GM12878 (cell line): Measurements from ENCODE around the gene UST.
"Not testable (repeated sequence)": the region's sequence is repeated elsewhere in the genome, so short reads cannot be mapped to it uniquely, and the experiment has no call there.

Experiments
- EGR1 ChIP-seq, 2 experiments: IDR thresholded peaks; 1 replicate in 1 of 2; 2 replicates in 1 of 2; pipeline ENCODE4 v1.6.1; 2011 to 2012; ENCODE audit warnings: low read depth in 2 of 2, low read length in 2 of 2, borderline replicate concordance in 1 of 2, mild to moderate bottlenecking in 1 of 2, moderate library complexity in 1 of 2
- MEF2A ChIP-seq: IDR thresholded peaks from 2 replicates; pipeline ENCODE4 v1.6.1; 2011; ENCODE audit warnings: low read depth, mild to moderate bottlenecking, low read length, moderate library complexity; ENCODE audit not compliant: insufficient read depth
- NR2F1 ChIP-seq: fragments of 450-650 bp; conservative IDR thresholded peaks from 2 replicates; pipeline ENCODE4 v1.6.1; 2017; ENCODE audit warnings: mild to moderate bottlenecking
- RAD21 ChIP-seq: IDR thresholded peaks from 2 replicates; pipeline ENCODE4 v1.6.1; 2011; ENCODE audit warnings: mild to moderate bottlenecking, low read depth, low read length, moderate library complexity; ENCODE audit not compliant: insufficient read depth
- RFX5 ChIP-seq: IDR thresholded peaks from 2 replicates; pipeline ENCODE4 v1.6.1; 2011; ENCODE audit warnings: low read depth, low read length, improper control_type of control experiment
- SIN3A ChIP-seq: IDR thresholded peaks from 2 replicates; pipeline ENCODE4 v1.6.1; 2012; ENCODE audit warnings: low read depth, low read length, improper control_type of control experiment
- SMC3 ChIP-seq: IDR thresholded peaks from 2 replicates; pipeline ENCODE4 v1.6.1; 2011; ENCODE audit warnings: low read length, improper control_type of control experiment, borderline replicate concordance
- TCF7 ChIP-seq: IDR thresholded peaks from 2 replicates; pipeline ENCODE4 v1.6.1; 2014; ENCODE audit warnings: antibody characterized with exemption, borderline replicate concordance
- ZBED1 ChIP-seq: IDR thresholded peaks from 2 replicates; pipeline ENCODE4 v1.6.1; 2016; ENCODE audit warnings: borderline replicate concordance
- ZNF207 ChIP-seq: fragments of 450-650 bp; IDR thresholded peaks from 2 replicates; pipeline ENCODE4 v1.6.1; 2014; ENCODE audit warnings: antibody characterized with exemption, mild to moderate bottlenecking, borderline replicate concordance
- TF ChIP-seq, protein P1 (sequence below): fragments of 450-650 bp; formaldehyde crosslinking; IDR thresholded peaks from 2 replicates; pipeline ENCODE4 v1.5.0; 2022; ENCODE audit warnings: mild to moderate bottlenecking, missing genetic modification characterization
- TF ChIP-seq, protein P2 (sequence below), 3 experiments: IDR thresholded peaks in 2 of 3; conservative IDR thresholded peaks in 1 of 3; 2 replicates each; pipeline ENCODE4 v1.5.1; 2011; ENCODE audit warnings: low read depth in 3 of 3, low read length in 3 of 3, mild to moderate bottlenecking in 3 of 3, control low read depth in 2 of 3, moderate library complexity in 2 of 3, inconsistent platforms in 1 of 3, mixed read lengths in 1 of 3; ENCODE audit not compliant: control insufficient read depth in 2 of 3, insufficient read depth in 1 of 3; ENCODE audit errors: extremely low read depth in 1 of 3
- TF ChIP-seq, protein P3 (sequence below): IDR thresholded peaks from 2 replicates; pipeline ENCODE4 v1.6.1; 2011; ENCODE audit warnings: low read depth, low read length, improper control_type of control experiment, borderline replicate concordance
- TF ChIP-seq, protein P4 (sequence below): IDR thresholded peaks from 2 replicates; pipeline ENCODE4 v1.6.1; 2012; ENCODE audit warnings: low read depth, low read length, improper control_type of control experiment

DNA sequence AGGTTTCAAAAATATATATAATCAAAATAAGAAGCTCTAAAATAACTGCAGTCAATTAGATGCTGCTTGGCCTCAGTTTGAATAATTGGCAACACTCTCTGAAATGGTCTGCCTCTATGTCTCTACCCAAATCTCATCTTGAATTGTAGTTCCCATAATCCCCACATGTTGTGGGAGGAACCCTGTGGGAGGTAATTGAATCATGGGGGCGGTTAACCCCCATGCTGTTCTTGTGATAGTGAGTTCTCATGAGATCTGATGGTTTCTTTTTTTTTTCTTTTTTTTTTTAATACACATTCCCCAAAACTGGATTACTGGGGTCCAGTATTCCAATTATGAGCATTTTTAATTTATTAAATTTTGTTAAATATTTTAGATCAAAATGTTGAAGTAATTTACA is 8.5 kb downstream of the UST start:
- TF ChIP-seq EGR1 (IDR thresholded peaks at IDR 0.05; ENCODE audit: borderline replicate concordance in 1 of 2, low read depth in 2 of 2, low read length in 2 of 2); NR2F1; SIN3A; RAD21; RFX5; TCF7; SMC3; ZNF207; MEF2A; ZBED1: not testable (repeated sequence)
- TF ChIP-seq, protein P1, sequence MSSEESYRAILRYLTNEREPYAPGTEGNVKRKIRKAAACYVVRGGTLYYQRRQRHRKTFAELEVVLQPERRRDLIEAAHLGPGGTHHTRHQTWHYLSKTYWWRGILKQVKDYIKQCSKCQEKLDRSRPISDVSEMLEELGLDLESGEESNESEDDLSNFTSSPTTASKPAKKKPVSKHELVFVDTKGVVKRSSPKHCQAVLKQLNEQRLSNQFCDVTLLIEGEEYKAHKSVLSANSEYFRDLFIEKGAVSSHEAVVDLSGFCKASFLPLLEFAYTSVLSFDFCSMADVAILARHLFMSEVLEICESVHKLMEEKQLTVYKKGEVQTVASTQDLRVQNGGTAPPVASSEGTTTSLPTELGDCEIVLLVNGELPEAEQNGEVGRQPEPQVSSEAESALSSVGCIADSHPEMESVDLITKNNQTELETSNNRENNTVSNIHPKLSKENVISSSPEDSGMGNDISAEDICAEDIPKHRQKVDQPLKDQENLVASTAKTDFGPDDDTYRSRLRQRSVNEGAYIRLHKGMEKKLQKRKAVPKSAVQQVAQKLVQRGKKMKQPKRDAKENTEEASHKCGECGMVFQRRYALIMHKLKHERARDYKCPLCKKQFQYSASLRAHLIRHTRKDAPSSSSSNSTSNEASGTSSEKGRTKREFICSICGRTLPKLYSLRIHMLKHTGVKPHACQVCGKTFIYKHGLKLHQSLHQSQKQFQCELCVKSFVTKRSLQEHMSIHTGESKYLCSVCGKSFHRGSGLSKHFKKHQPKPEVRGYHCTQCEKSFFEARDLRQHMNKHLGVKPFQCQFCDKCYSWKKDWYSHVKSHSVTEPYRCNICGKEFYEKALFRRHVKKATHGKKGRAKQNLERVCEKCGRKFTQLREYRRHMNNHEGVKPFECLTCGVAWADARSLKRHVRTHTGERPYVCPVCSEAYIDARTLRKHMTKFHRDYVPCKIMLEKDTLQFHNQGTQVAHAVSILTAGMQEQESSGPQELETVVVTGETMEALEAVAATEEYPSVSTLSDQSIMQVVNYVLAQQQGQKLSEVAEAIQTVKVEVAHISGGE (CRISPR knock-in tag): not testable (repeated sequence)
- TF ChIP-seq, protein P2, sequence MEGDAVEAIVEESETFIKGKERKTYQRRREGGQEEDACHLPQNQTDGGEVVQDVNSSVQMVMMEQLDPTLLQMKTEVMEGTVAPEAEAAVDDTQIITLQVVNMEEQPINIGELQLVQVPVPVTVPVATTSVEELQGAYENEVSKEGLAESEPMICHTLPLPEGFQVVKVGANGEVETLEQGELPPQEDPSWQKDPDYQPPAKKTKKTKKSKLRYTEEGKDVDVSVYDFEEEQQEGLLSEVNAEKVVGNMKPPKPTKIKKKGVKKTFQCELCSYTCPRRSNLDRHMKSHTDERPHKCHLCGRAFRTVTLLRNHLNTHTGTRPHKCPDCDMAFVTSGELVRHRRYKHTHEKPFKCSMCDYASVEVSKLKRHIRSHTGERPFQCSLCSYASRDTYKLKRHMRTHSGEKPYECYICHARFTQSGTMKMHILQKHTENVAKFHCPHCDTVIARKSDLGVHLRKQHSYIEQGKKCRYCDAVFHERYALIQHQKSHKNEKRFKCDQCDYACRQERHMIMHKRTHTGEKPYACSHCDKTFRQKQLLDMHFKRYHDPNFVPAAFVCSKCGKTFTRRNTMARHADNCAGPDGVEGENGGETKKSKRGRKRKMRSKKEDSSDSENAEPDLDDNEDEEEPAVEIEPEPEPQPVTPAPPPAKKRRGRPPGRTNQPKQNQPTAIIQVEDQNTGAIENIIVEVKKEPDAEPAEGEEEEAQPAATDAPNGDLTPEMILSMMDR (IDR thresholded peaks at IDR 0.05 in 2 of 3, conservative IDR thresholded peaks at IDR 0.05 in 1 of 3; ENCODE audit: control insufficient read depth in 2 of 3, extremely low read depth in 1 of 3, insufficient read depth in 1 of 3, low read depth in 3 of 3, low read length in 3 of 3): not testable (repeated sequence)
- TF ChIP-seq, protein P3, sequence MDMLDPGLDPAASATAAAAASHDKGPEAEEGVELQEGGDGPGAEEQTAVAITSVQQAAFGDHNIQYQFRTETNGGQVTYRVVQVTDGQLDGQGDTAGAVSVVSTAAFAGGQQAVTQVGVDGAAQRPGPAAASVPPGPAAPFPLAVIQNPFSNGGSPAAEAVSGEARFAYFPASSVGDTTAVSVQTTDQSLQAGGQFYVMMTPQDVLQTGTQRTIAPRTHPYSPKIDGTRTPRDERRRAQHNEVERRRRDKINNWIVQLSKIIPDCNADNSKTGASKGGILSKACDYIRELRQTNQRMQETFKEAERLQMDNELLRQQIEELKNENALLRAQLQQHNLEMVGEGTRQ: not testable (repeated sequence)
- TF ChIP-seq, protein P4, sequence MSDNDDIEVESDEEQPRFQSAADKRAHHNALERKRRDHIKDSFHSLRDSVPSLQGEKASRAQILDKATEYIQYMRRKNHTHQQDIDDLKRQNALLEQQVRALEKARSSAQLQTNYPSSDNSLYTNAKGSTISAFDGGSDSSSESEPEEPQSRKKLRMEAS: not testable (repeated sequence)
